Uterus (tissue), 4 donors: Measurements from ENCODE around the gene SEPTIN11. TPM values are rescaled to one million over a fixed set of nuclear protein-coding genes. Genes with fewer than 3 reads are reported as not detected.

Experiments used
- DNase-seq, 2 donors: peaks; one replicate each; pipeline ENCODE4 v3.0.0-alpha.2; 2019 to 2020
- H3K27ac ChIP-seq, 2 donors: fragments of 200-600 bp; sonication (generic); 1 replicate in 1 of 2; 2 replicates in 1 of 2; pipeline ENCODE4 v1.5.1; 2016 to 2018
- H3K27me3 ChIP-seq, 2 donors: fragments of 200-600 bp; sonication (generic); one replicate each; pipeline ENCODE4 v1.5.1; 2018 to 2019; ENCODE audit warnings: control low read depth in 1 of 2
- H3K36me3 ChIP-seq, 2 donors: fragments of 200-600 bp; sonication (generic); one replicate each; pipeline ENCODE4 v1.5.1; 2019; ENCODE audit warnings: control low read depth in 1 of 2
- H3K4me1 ChIP-seq, 2 donors: fragments of 200-600 bp; sonication (generic); one replicate each; pipeline ENCODE4 v1.5.1; 2018 to 2019; ENCODE audit warnings: control low read depth in 1 of 2
- H3K4me3 ChIP-seq, 2 donors: fragments of 200-600 bp; sonication (generic); 1 replicate in 1 of 2; 2 replicates in 1 of 2; pipeline ENCODE4 v1.5.1; 2018 to 2019; ENCODE audit warnings: mild to moderate bottlenecking in 1 of 2
- H3K9me3 ChIP-seq, 2 donors: fragments of 200-600 bp; sonication (generic); one replicate each; pipeline ENCODE4 v1.5.1; 2019; ENCODE audit warnings: control low read depth in 1 of 2
- POLR2A ChIP-seq, 2 donors: fragments of 450-650 bp; IDR thresholded peaks; one replicate each; pipeline ENCODE4 v1.6.1; 2016; ENCODE audit warnings: antibody characterized with exemption in 2 of 2, mild to moderate bottlenecking in 1 of 2, moderate library complexity in 1 of 2
- intact Hi-C: fragments of 100-400 bp; cut with DNase I; formaldehyde crosslinking; loops from one replicate; pipeline ENCODE4 v1.15.1; 2023; ENCODE audit warnings: low total_unique reads
- total RNA-seq, 4 donors: library from RNA; depleted of rRNA in 3 of 4; stranded (reverse); fragments of >200 nt in 3 of 4; gene quantifications; one replicate each; pipeline versions ENCODE4 v1.1.0 to v1.2.4, GENCODE V29; 2014 to 2023
- TF ChIP-seq, protein P1 (sequence below), 4 experiments: fragments of 200-600 bp in 2 of 4; fragments of 450-650 bp in 2 of 4; sonication (generic) in 2 of 4; IDR thresholded peaks; one replicate each; pipeline ENCODE4 v1.5.1; 2016 to 2019; ENCODE audit warnings: antibody characterized with exemption in 4 of 4, mild to moderate bottlenecking in 2 of 4, moderate library complexity in 1 of 4
- donor health status: DM: yes; HTN: yes; CAD: no.

The SEPTIN11 gene
- total RNA-seq, 4 donors from 2014 or later = 49.4 to 317 (median 88.1) TPM

DNA sequence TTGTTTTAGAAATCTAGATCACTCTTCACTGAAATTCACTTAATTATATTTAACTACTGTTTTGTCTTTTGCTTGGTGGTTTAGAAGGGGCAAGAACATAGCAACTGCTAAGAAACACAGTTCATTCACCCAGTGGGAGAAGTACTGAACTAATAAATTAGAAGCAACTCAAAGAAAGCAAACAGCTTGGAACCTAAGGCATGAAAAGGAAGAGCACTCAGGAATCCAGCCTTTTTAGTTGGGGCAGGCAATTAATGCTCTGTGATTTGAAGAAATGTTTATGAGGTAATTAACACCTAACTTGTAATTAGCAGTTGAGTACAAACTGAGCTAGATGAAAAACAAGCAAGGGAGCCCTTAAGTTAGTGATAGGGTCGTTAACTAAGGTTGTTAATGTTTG lies 22.8 kb downstream of the SEPTIN11 start:
- intact Hi-C loops = no loop called here
- no peak for TF ChIP-seq POLR2A (IDR thresholded peaks at IDR 0.05)
- TF ChIP-seq, protein P1, sequence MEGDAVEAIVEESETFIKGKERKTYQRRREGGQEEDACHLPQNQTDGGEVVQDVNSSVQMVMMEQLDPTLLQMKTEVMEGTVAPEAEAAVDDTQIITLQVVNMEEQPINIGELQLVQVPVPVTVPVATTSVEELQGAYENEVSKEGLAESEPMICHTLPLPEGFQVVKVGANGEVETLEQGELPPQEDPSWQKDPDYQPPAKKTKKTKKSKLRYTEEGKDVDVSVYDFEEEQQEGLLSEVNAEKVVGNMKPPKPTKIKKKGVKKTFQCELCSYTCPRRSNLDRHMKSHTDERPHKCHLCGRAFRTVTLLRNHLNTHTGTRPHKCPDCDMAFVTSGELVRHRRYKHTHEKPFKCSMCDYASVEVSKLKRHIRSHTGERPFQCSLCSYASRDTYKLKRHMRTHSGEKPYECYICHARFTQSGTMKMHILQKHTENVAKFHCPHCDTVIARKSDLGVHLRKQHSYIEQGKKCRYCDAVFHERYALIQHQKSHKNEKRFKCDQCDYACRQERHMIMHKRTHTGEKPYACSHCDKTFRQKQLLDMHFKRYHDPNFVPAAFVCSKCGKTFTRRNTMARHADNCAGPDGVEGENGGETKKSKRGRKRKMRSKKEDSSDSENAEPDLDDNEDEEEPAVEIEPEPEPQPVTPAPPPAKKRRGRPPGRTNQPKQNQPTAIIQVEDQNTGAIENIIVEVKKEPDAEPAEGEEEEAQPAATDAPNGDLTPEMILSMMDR (IDR thresholded peaks at IDR 0.05) = no peak
- no peak overlapping the region for H3K4me3 ChIP-seq
- no peak overlapping the region for H3K27ac ChIP-seq
- no peaks in the 10 kb centered on the region for H3K27me3 ChIP-seq
- no peaks in the 10 kb centered on the region for H3K9me3 ChIP-seq
- H3K36me3 ChIP-seq = no peaks in the 10 kb centered on the region
- DNase-seq = no peak
- H3K4me1 ChIP-seq = no peaks in the 10 kb centered on the region

DNA sequence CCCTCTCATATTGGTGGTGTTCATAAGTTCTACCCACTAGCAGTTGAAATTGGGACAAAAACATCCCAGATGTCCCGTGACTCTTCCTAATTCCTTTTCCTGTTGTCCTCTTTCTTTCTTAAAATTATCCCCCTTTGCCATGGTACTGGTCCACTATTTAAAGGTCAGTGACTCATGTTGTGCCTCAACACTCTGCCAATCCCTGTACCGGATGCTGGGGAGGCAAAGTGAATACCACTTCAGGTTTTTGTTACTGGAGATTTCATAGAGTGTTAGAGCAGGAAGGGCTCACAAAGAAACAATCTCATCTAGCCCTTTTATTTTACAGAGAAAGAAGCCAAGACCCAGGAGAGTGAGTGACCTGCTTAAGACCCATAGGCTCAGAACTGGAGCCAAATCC lies 24.6 kb downstream of the SEPTIN11 start:
- Histone ChIP-seq H3K4me3 (no peak overlapping the region), H3K9me3 (no peaks in the 10 kb centered on the region), H3K27me3 (no peaks in the 10 kb centered on the region), H3K36me3 (no peaks in the 10 kb centered on the region), H3K27ac (no peak overlapping the region), H3K4me1 (no peaks in the 10 kb centered on the region)
- TF ChIP-seq, protein P1 (IDR thresholded peaks at IDR 0.05) = no peak
- TF ChIP-seq POLR2A (IDR thresholded peaks at IDR 0.05) = no peak
- intact Hi-C loops = no loop called here
- DNase-seq = no peak

DNA sequence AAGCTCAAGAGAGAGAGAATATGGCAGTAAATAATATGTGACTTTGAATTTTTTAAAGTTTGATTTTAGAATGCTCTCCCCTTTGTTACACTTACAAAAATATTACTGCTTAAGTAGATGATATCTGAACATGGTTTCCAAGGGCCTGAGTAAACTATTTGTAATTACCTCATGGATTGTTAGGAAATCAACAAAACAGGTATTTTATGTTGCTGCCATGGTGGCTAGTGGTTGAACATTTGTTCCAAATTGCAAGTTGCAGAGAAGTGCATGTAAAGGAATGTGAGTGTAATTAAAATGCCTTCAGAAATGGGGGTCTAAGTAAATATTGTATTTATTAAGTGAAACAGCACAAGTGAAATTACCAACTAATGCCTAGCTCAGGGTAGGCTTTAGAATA lies 27.6 kb downstream of the SEPTIN11 start:
- no peak overlapping the region for H3K4me3 ChIP-seq
- intact Hi-C loops = no loop called here

DNA sequence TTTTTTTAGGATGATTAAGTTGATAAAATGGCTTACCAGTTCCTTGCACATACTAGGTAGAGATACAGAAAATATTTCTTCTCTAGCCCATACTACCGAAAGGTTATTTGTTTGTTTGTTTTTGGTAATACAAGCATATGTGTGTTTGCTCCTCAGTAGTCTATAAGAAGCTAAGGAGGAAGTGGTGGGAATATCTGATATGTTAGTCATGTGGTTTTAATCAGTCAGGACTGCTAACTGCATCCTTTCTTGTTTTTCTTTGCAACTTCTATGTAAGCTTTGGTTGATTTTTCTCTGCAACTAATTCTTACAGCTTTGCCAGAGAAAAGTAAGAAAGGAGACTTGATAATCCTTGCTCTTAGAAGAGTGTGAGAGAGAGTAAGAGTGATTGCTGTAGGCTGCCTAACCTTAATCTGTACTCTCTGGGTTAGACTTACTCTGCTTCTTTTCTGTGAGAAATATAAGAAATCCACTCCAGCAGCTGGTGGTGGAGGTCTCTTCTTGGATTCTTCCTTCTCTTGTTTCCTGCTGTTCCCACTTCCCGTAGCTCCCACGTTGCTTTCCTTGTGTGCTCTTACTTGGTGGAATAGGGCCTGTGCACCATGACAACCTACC lies 28.3 kb downstream of the SEPTIN11 start:
- Histone ChIP-seq H3K27ac (no peak overlapping the region), H3K27me3 (no peaks in the 10 kb centered on the region)
- intact Hi-C loops = no loop called here

More for the DNA sequence above, 27.6 kb downstream of the SEPTIN11 start:
- TF ChIP-seq, protein P1 (IDR thresholded peaks at IDR 0.05) = no peak
- no peak for TF ChIP-seq POLR2A (IDR thresholded peaks at IDR 0.05)
- Histone ChIP-seq H3K36me3 (no peaks in the 10 kb centered on the region), H3K9me3 (no peaks in the 10 kb centered on the region), H3K27me3 (no peaks in the 10 kb centered on the region), H3K27ac (no peak overlapping the region), H3K4me1 (no peaks in the 10 kb centered on the region)
- DNase-seq = no peak

DNA sequence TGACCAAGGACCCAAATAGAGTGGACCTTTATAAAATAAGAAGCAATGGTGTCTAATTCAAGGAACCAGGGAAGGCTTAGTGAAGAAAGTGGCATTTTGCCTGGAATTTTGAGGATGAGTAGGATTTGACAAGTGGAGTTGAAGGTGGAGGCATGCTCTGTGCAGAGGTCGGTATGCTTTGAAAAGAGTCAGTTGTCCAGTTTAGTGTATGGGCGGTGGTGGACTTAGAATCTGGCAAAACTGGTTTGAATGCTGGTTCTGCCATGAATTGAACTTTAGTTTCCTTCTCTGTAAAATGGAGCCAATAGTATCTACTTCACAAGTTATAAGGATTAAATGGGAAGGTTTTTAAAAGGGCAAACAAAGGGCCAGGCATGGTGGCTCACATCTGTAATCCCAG lies 29.7 kb downstream of the SEPTIN11 start:
- H3K4me3 ChIP-seq = no peak overlapping the region
- H3K9me3 ChIP-seq = no peaks in the 10 kb centered on the region
- H3K4me1 ChIP-seq = no peaks in the 10 kb centered on the region
- DNase-seq = no peak
- no peaks in the 10 kb centered on the region for H3K27me3 ChIP-seq
- TF ChIP-seq, protein P1 (IDR thresholded peaks at IDR 0.05) = no peak
- TF ChIP-seq POLR2A (IDR thresholded peaks at IDR 0.05) = no peak
- no peaks in the 10 kb centered on the region for H3K36me3 ChIP-seq
- H3K27ac ChIP-seq = no peak overlapping the region
- intact Hi-C loops = no loop called here

More for the DNA sequence above, 28.3 kb downstream of the SEPTIN11 start:
- H3K9me3 ChIP-seq = no peaks in the 10 kb centered on the region
- no peak for TF ChIP-seq POLR2A (IDR thresholded peaks at IDR 0.05)
- TF ChIP-seq, protein P1 (IDR thresholded peaks at IDR 0.05) = no peak
- DNase-seq = no peak
- H3K4me1 ChIP-seq = no peaks in the 10 kb centered on the region
- no peak overlapping the region for H3K4me3 ChIP-seq
- no peaks in the 10 kb centered on the region for H3K36me3 ChIP-seq
